H9 (cell line): Measurements from ENCODE around the gene CEP63. TPM values are rescaled to one million over a fixed set of nuclear protein-coding genes. Genes with fewer than 3 reads are reported as not detected.

Experiments
- DNase-seq: peaks from one replicate; pipeline ENCODE4 v3.0.0-alpha.2; 2017
- H2AFZ ChIP-seq: one replicate; pipeline ENCODE4 v1.6.1; 2013; ENCODE audit warnings: mild to moderate bottlenecking, low read length, control low read depth, moderate library complexity
- H2AK5ac ChIP-seq: 2 replicates; pipeline ENCODE4 v1.6.1; 2013; ENCODE audit warnings: low read length, control low read depth, mixed read lengths; ENCODE audit not compliant: insufficient read length
- H2BK120ac ChIP-seq: one replicate; pipeline ENCODE4 v1.6.1; 2013; ENCODE audit warnings: low read depth, mild to moderate bottlenecking, low read length, control low read depth, inconsistent platforms; ENCODE audit not compliant: poor library complexity, severe bottlenecking
- H2BK12ac ChIP-seq: 2 replicates; pipeline ENCODE4 v1.6.1; 2013; ENCODE audit warnings: low read length, control low read depth, mixed read lengths, low read depth; ENCODE audit not compliant: insufficient read length
- H2BK15ac ChIP-seq: 2 replicates; pipeline ENCODE4 v1.6.1; 2013; ENCODE audit warnings: low read depth, low read length, control low read depth
- H2BK20ac ChIP-seq: one replicate; pipeline ENCODE4 v1.6.1; 2013; ENCODE audit warnings: low read depth, mild to moderate bottlenecking, low read length, control low read depth, inconsistent platforms; ENCODE audit not compliant: poor library complexity, severe bottlenecking
- H2BK5ac ChIP-seq: 2 replicates; pipeline ENCODE4 v1.6.1; 2013; ENCODE audit warnings: low read length, control low read depth, mixed read lengths; ENCODE audit not compliant: insufficient read length
- H3K14ac ChIP-seq: 2 replicates; pipeline ENCODE4 v1.6.1; 2013; ENCODE audit warnings: low read length, control low read depth; ENCODE audit not compliant: insufficient read depth
- H3K18ac ChIP-seq: 2 replicates; pipeline ENCODE4 v1.6.1; 2013; ENCODE audit warnings: low read depth, mild to moderate bottlenecking, mixed read lengths, low read length, control low read depth; ENCODE audit not compliant: insufficient read length
- H3K23ac ChIP-seq: 2 replicates; pipeline ENCODE4 v1.6.1; 2013; ENCODE audit warnings: low read length, control low read depth, mixed read lengths, low read depth; ENCODE audit not compliant: insufficient read length
- H3K23me2 ChIP-seq: 2 replicates; pipeline ENCODE4 v1.6.1; 2013; ENCODE audit warnings: low read depth, mild to moderate bottlenecking, mixed read lengths, low read length, control low read depth; ENCODE audit not compliant: insufficient read length, poor library complexity, severe bottlenecking
- H3K27ac ChIP-seq: 2 replicates; pipeline ENCODE4 v1.5.1; 2013; ENCODE audit warnings: low read length, control low read depth, mixed read lengths, low read depth; ENCODE audit not compliant: insufficient read length
- H3K27me3 ChIP-seq: 2 replicates; pipeline ENCODE4 v1.6.1; 2013; ENCODE audit warnings: low read length, control low read depth, inconsistent platforms; ENCODE audit not compliant: insufficient read depth
- H3K4ac ChIP-seq: 2 replicates; pipeline ENCODE4 v1.6.1; 2013; ENCODE audit warnings: low read depth, mild to moderate bottlenecking, control low read depth, inconsistent platforms, low read length, moderate library complexity
- H3K4me1 ChIP-seq: 2 replicates; pipeline ENCODE4 v1.6.1; 2013; ENCODE audit warnings: low read length, control low read depth, inconsistent platforms; ENCODE audit not compliant: insufficient read depth
- H3K4me2 ChIP-seq: 2 replicates; pipeline ENCODE4 v1.6.1; 2013; ENCODE audit warnings: low read length, control low read depth, mixed read lengths; ENCODE audit not compliant: insufficient read length, insufficient read depth
- H3K56ac ChIP-seq: 2 replicates; pipeline ENCODE4 v1.6.1; 2013; ENCODE audit warnings: low read depth, mild to moderate bottlenecking, mixed read lengths, low read length, control low read depth; ENCODE audit not compliant: insufficient read length
- H3K79me1 ChIP-seq: 2 replicates; pipeline ENCODE4 v1.6.1; 2013; ENCODE audit warnings: low read depth, mild to moderate bottlenecking, moderate library complexity, low read length, control low read depth, inconsistent platforms; ENCODE audit not compliant: insufficient read depth, poor library complexity, severe bottlenecking
- H3K79me2 ChIP-seq: 2 replicates; pipeline ENCODE4 v1.6.1; 2013; ENCODE audit warnings: low read length, control low read depth, inconsistent platforms; ENCODE audit not compliant: insufficient read depth
- H3K9ac ChIP-seq: 2 replicates; pipeline ENCODE4 v1.6.1; 2013; ENCODE audit warnings: low read length, control low read depth, mixed read lengths; ENCODE audit not compliant: insufficient read length; ENCODE audit errors: extremely low read depth
- H3K9me3 ChIP-seq: one replicate; pipeline ENCODE4 v1.6.1; 2013; ENCODE audit warnings: low read depth, low read length, inconsistent platforms; ENCODE audit not compliant: control insufficient read depth
- H3T11ph ChIP-seq: one replicate; pipeline ENCODE4 v1.6.1; 2013; ENCODE audit warnings: mild to moderate bottlenecking, low read length, control low read depth, inconsistent platforms
- H4K20me1 ChIP-seq: one replicate; pipeline ENCODE4 v1.6.1; 2013; ENCODE audit not compliant: control insufficient read depth, insufficient read length, insufficient read depth
- H4K5ac ChIP-seq: 2 replicates; pipeline ENCODE4 v1.6.1; 2013; ENCODE audit warnings: low read depth, mild to moderate bottlenecking, mixed read lengths, low read length, control low read depth; ENCODE audit not compliant: insufficient read length
- H4K8ac ChIP-seq: replicated peaks from 2 replicates; pipeline ENCODE4 v1.6.1; 2013; ENCODE audit warnings: low read length, control low read depth, mixed read lengths, low read depth; ENCODE audit not compliant: insufficient read length
- H4K91ac ChIP-seq: 2 replicates; pipeline ENCODE4 v1.6.1; 2013; ENCODE audit warnings: low read depth, mild to moderate bottlenecking, moderate library complexity, mixed read lengths, low read length, control low read depth; ENCODE audit not compliant: insufficient read length
- H3K27ac Mint-ChIP-seq, 3 experiments: 2 replicates in 2 of 3; 3 replicates in 1 of 3; pipeline ENCODE4 v1.8.0; 2020 to 2021; ENCODE audit warnings: mixed read lengths in 3 of 3, mild to moderate bottlenecking in 1 of 3, moderate library complexity in 1 of 3
- H3K27me3 Mint-ChIP-seq: 2 replicates; pipeline ENCODE4 v1.8.0; 2021; ENCODE audit warnings: low read depth, mild to moderate bottlenecking, moderate library complexity, mixed read lengths
- H3K36me3 Mint-ChIP-seq, 3 experiments: 2 replicates in 2 of 3; 3 replicates in 1 of 3; pipeline ENCODE4 v1.8.0; 2020 to 2021; ENCODE audit warnings: low read depth in 3 of 3, mixed read lengths in 3 of 3; ENCODE audit not compliant: insufficient read depth in 1 of 3
- H3K4me1 Mint-ChIP-seq, 2 experiments: 2 replicates each; pipeline ENCODE4 v1.8.0; 2020; ENCODE audit warnings: mixed read lengths in 2 of 2
- H3K4me3 Mint-ChIP-seq, 2 experiments: 2 replicates in 1 of 2; 3 replicates in 1 of 2; pipeline ENCODE4 v1.8.0; 2020 to 2021; ENCODE audit warnings: mild to moderate bottlenecking in 2 of 2, mixed read lengths in 2 of 2, moderate library complexity in 1 of 2
- H3K9me3 Mint-ChIP-seq, 2 experiments: 2 replicates in 1 of 2; 3 replicates in 1 of 2; pipeline ENCODE4 v1.8.0; 2020; ENCODE audit warnings: mild to moderate bottlenecking in 2 of 2, mixed read lengths in 2 of 2, moderate library complexity in 1 of 2
- WGBS: extraction: QIAGEN DNeasy Blood & Tissue Kit; methylation state at CpG from one replicate; pipeline ENCODE4 v1.1.7; 2013; ENCODE audit warnings: missing lambda C conversion rate, low lambda C conversion rate, mixed read lengths; ENCODE audit not compliant: insufficient read length; ENCODE audit errors: extremely low coverage; 5-methylcytosine and 5-hydroxymethylcytosine counted together
- total RNA-seq: library from RNA; stranded (reverse); gene quantifications from 2 replicates; pipeline ENCODE4 v1.2.1, GENCODE V29; 2021
- TF ChIP-seq, protein P1 (sequence below): fragments of 200-600 bp; sonication (generic); conservative IDR thresholded peaks from 3 replicates; pipeline ENCODE4 v1.8.0; 2021; ENCODE audit warnings: antibody characterized with exemption, mild to moderate bottlenecking

CEP63 gene
- total RNA-seq, 1 experiment from 2014 or later: 16.2 TPM

DNA sequence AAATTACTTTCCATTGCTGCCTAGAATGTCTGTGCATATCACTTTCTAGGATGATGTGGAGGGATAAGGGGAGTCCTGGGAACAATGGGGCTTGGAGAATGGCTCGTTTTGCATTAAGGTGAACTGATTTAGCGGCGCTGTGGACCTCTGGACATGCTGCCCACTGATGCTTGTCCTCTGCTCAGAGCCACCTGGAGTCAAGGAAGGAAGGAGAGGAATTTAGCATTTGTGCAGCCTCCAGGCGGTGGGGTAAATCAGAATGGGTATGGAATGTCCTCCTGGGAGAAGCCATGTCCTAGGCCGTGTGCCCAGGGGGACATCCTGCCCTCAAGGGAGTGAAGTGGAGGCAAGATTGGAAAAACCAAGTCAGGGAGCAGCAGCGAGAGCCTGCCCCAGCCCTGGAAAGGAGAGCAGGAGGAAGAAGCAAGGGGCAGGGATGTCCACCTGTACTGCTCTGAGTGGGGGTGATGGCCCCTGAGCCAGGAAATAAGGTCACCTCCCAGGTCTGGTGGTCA is 127.2 kb downstream of the CEP63 start:
- peak overlapping the region in 1 of 3 experiments; percentile 41; a peak in 2 of 7 replicates for H3K27ac Mint-ChIP-seq
- no peak for DNase-seq
- H3K4me1 ChIP-seq: no peaks in the 10 kb centered on the region; the same call in 1 of the 2 replicates

More for the DNA sequence above, 127.2 kb downstream of the CEP63 start:
- Histone ChIP-seq H3K9ac (no peak overlapping the region), H3T11ph (no peak overlapping the region), H2BK12ac (no peak overlapping the region), H3K14ac (no peak overlapping the region; the same call in 1 of the 2 replicates), H2AFZ (no peak overlapping the region), H3K27ac (no peak overlapping the region), H2AK5ac (no peak overlapping the region), H4K91ac (no peak overlapping the region), H2BK120ac (no peak overlapping the region), H3K18ac (no peak overlapping the region), H4K5ac (no peak overlapping the region), H3K79me1 (no peaks in the 10 kb centered on the region), H2BK20ac (no peak overlapping the region), H3K79me2 (no peaks in the 10 kb centered on the region), H4K20me1 (no peaks in the 10 kb centered on the region), H3K4ac (no peak overlapping the region), H3K9me3 (no peaks in the 10 kb centered on the region), H3K56ac (no peak overlapping the region), H3K4me2 (no peak overlapping the region), H2BK5ac (no peak overlapping the region), H3K23ac (no peak overlapping the region), H2BK15ac (no peak overlapping the region), H4K8ac (no peak overlapping the region), H3K23me2 (no peaks in the 10 kb centered on the region), H3K27me3 (no peaks in the 10 kb centered on the region)
- no peaks in the 10 kb centered on the region for H3K9me3 Mint-ChIP-seq
- H3K4me1 Mint-ChIP-seq: peaks cover 3 to 8% of the 10 kb centered on the region in 2 experiments; a peak in 2 of 4 replicates
- no peak overlapping the region for H3K4me3 Mint-ChIP-seq
- H3K36me3 Mint-ChIP-seq: no peaks in the 10 kb centered on the region
- H3K27me3 Mint-ChIP-seq: peaks cover 16% of the 10 kb centered on the region
- no CpG with 5 or more reads among the region's 6 CpGs for WGBS
- TF ChIP-seq, protein P1, sequence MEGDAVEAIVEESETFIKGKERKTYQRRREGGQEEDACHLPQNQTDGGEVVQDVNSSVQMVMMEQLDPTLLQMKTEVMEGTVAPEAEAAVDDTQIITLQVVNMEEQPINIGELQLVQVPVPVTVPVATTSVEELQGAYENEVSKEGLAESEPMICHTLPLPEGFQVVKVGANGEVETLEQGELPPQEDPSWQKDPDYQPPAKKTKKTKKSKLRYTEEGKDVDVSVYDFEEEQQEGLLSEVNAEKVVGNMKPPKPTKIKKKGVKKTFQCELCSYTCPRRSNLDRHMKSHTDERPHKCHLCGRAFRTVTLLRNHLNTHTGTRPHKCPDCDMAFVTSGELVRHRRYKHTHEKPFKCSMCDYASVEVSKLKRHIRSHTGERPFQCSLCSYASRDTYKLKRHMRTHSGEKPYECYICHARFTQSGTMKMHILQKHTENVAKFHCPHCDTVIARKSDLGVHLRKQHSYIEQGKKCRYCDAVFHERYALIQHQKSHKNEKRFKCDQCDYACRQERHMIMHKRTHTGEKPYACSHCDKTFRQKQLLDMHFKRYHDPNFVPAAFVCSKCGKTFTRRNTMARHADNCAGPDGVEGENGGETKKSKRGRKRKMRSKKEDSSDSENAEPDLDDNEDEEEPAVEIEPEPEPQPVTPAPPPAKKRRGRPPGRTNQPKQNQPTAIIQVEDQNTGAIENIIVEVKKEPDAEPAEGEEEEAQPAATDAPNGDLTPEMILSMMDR: no peak
